ENCODE data around the gene RAB20. TPM values are rescaled to one million over a fixed set of nuclear protein-coding genes. Genes with fewer than 3 reads are reported as not detected.
"Not testable (repeated sequence)": the region's sequence is repeated elsewhere in the genome, so short reads cannot be mapped to it uniquely, and the experiment has no call there.

Gene RAB20
- total RNA-seq, 2 experiments from 2014 or later, result 8.8 to 9.9 TPM

DNA sequence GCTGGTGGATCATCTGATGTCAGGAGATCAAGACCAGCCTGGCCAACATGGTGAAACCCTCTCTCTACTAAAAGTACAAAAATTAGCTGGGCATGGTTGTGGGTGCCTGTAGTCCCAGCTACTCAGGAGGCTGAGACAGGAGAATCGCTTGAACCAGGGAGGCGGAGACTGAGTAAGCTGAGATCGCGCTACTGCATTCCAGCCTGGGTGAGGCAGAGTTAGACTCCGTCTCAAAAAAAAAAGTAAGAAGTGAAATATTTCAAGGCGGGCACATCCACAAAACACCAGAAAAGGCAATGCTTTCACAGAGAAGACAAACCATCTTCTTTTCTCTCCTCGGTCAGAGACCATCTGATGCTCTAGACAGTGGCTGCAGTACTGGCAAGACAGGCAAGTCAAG, 8.4 kb upstream of the RAB20 start:
- DNase-seq; ATAC-seq (ENCODE audit: low read depth); H3K4me1 Mint-ChIP-seq; H3K27ac Mint-ChIP-seq; POLR2A ChIA-PET; H3K4me3 Mint-ChIP-seq; H3K36me3 Mint-ChIP-seq; H3K9me3 Mint-ChIP-seq: not testable (repeated sequence)
- peaks cover 45% of the 10 kb centered on the region for H3K27me3 Mint-ChIP-seq

DNA sequence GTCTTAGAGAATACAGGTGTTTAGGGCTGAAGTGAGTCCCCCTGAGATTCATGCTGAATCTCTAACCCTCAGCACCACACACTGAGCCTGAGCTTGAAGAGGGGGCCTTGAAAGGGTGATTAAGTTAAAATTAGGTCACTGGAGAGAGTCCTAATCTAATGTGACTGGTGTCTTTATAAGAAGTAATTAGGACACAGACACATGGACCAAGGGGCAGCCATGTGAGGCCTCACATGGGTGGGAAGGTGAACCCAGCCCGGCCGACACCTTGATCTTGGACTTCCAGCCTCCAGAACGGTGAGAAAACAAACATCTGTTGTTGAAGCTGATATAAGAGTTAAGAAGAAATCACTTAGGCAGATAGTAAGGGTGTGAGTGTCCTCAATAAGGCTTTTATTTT, 7.1 kb upstream of the RAB20 start:
- Mint-ChIP-seq H3K4me1 (peaks cover 4% of the 10 kb centered on the region), H3K9me3 (no peaks in the 10 kb centered on the region), H3K27me3 (peaks cover 46% of the 10 kb centered on the region), H3K4me3 (no peak overlapping the region), H3K36me3 (no peaks in the 10 kb centered on the region), H3K27ac (no peak overlapping the region)
- DNase-seq, result no peak
- POLR2A ChIA-PET, result no interaction called here
- no peak for ATAC-seq (ENCODE audit: low read depth)

DNA sequence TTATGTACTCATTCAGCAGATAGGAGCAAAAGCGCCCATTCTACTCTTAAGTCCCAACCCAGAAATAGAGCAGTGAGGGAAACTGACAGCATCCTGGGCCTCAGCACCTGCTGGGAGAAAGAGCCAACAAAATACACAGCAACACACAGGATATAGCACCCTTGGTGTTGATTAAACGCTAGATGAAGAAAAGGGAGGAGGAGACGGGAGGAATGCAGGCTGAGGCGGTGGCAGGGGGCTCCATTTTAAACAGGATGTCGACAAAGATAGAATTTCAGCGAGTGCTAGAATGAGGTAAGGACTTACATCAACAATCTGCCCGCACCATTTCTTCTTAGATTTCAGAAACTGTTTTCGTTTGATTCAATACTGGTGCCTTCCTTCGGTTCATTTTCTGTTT, 4.6 kb upstream of the RAB20 start:
- Mint-ChIP-seq H3K36me3 (no peaks in the 10 kb centered on the region), H3K27me3 (peaks cover 39% of the 10 kb centered on the region), H3K27ac (no peak overlapping the region), H3K4me1 (peaks cover 13% of the 10 kb centered on the region), H3K4me3 (no peak overlapping the region), H3K9me3 (no peaks in the 10 kb centered on the region)
- ATAC-seq (ENCODE audit: low read depth), result no peak
- POLR2A ChIA-PET, result no interaction called here
- no peak for DNase-seq

DNA sequence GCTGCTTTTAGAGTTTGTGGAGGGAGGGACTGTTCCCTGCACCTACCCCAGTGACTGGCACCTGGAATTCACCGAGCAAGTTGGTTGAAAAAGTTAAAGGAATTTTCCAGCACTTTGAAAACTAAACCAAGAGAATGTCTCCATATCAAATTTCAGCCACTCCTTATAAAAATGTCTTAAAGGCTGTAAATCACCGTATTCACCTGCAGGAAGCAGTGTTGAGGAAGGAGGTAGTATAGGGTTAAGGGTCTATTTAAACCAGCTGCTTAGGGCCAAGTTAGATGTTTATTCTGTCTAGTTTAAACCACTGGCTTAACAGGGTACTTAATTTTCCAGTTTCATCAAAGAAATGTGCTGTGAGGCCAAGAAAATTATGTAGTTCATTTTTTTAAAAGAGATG, 3.8 kb upstream of the RAB20 start:
- Mint-ChIP-seq H3K4me3 (no peak overlapping the region), H3K27ac (no peak overlapping the region), H3K27me3 (peaks cover 32% of the 10 kb centered on the region), H3K4me1 (peaks cover 20% of the 10 kb centered on the region), H3K9me3 (no peaks in the 10 kb centered on the region), H3K36me3 (no peaks in the 10 kb centered on the region)
- POLR2A ChIA-PET, result no interaction called here
- ATAC-seq (ENCODE audit: low read depth) (no peak), DNase-seq (no peak)

DNA sequence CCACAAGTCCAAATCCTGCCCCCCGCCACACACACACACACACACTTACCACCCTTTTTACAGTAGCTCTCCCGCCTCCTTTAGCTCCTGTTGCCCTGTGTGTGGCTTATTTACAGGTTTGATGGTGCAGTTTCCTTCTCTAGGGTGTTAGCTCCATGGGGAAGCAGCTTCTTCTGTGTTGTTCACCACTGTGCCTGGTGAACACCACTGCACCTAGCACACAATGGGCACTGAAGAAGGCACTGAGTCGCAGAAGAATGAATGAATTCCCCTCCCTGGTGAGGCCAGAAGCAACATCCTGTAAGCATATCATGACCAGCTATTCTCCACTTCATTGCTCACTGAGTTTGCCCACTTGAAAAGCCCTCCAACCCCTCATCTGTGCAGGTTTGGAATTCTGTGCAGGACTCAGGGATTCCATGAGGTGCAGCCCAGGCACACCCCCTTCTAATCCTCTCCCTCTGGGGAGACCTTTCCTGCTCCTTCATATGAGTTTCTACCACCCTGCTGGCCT, 3.0 kb upstream of the RAB20 start:
- H3K9me3 Mint-ChIP-seq, result no peaks in the 10 kb centered on the region
- POLR2A ChIA-PET, result no interaction called here
- peaks cover 22% of the 10 kb centered on the region for H3K4me1 Mint-ChIP-seq
- H3K27ac Mint-ChIP-seq, result no peak overlapping the region
- H3K4me3 Mint-ChIP-seq, result peak overlapping the region; percentile 46
- peaks cover 26% of the 10 kb centered on the region for H3K27me3 Mint-ChIP-seq
- ATAC-seq (ENCODE audit: low read depth), result no peak
- DNase-seq, result no peak
- no peaks in the 10 kb centered on the region for H3K36me3 Mint-ChIP-seq

DNA sequence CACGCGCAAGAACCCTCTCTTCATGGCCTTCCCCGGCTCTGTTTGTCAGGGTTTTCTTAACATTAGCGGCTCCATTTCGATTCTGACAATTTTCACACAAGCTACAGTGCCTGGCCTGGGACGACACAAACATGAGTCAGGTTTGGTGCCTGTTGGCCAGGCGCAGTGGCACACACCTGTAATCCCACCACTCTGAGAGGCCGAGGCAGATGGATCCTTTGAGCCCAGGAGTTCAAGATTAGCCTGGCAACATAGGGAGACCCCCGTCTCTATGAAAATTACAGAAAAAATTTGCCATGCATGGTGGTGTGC, 1.9 kb upstream of the RAB20 start:
- Mint-ChIP-seq H3K27ac (no peak overlapping the region), H3K4me3 (peak overlapping the region; percentile 18), H3K36me3 (peaks cover 7% of the 10 kb centered on the region), H3K27me3 (peaks cover 25% of the 10 kb centered on the region), H3K9me3 (no peaks in the 10 kb centered on the region), H3K4me1 (peaks cover 22% of the 10 kb centered on the region)
- POLR2A ChIA-PET, result no interaction called here
- ATAC-seq (ENCODE audit: low read depth) (no peak), DNase-seq (no peak)

DNA sequence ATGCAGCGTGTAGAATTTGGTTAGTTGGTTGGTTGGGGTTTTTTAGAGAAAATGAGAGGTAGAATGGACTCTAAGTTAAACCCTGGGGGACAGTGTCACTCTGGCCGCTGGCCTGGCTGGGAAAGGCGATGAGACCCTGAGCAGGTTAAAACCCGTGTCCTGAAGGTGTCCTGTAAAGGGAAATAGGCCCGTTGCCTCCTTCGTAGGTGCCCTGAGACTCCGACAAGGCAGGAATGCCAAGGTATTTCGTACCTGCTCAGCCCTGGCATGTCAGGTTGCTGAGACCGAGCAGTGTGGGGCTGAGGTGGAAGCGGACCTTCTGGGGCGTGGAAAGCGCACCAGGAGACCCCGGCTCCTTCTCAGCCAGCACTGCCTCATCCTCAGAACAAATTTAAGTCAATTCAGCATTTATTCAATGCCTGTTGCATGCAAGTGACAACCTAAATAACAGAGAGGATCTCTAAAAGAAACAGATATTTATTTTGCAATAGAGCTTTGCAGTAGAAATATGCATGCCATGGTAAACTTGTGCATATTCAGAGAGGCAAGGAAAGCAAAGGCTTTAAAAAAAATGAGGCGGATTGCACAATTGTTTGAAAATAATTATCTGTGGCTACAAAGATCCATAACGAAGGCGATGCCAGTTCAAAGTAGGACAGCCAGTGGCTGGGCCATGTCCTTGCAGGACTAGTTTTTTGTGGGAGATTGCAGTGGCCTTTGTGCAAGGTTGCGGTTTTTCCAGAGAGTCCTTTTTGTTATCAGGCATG, 1.4 kb upstream of the RAB20 start:
- no peak for ATAC-seq (ENCODE audit: low read depth)
- Mint-ChIP-seq H3K4me1 (peaks cover 22% of the 10 kb centered on the region), H3K9me3 (no peaks in the 10 kb centered on the region), H3K27ac (peak overlapping the region; percentile 16), H3K4me3 (peak overlapping the region; percentile 99), H3K27me3 (peaks cover 25% of the 10 kb centered on the region), H3K36me3 (peaks cover 7% of the 10 kb centered on the region)
- POLR2A ChIA-PET, result interaction anchor here (0.6 to 1.0 kb wide), 2 partner anchors 150 to 151 kb away, joined by 3 read pairs; partner anchors contain the start of gene ING1
- DNase-seq, result no peak

DNA sequence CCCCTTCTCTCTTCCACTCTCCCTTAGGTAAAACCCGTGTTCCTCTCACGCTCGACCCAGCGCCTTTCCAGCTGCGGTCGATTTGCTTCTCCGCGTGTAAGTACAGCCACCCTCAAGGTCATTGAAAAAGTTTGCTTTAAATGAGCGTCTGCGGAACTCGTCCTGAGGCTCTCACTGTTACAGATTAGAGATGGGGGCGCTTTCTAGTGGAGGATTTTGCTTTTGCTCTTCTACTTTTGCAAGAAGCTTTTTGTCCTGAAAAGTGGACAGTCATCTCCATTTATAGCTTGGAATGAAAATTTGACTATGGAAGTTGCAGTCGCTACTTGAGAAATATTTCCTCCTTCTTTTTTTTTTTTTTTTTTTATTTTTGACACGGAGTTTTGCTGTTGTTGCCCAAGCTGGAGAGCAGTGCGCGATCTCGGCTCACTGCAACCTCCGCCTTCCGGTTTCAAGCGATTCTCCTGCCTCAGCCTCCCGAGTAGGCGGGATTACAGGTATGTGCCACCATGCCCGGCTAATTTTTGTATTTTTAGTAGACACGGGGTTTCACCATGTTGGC, 595 bp upstream of the RAB20 start:
- peak overlapping the region; percentile 99 for H3K4me3 Mint-ChIP-seq

DNA sequence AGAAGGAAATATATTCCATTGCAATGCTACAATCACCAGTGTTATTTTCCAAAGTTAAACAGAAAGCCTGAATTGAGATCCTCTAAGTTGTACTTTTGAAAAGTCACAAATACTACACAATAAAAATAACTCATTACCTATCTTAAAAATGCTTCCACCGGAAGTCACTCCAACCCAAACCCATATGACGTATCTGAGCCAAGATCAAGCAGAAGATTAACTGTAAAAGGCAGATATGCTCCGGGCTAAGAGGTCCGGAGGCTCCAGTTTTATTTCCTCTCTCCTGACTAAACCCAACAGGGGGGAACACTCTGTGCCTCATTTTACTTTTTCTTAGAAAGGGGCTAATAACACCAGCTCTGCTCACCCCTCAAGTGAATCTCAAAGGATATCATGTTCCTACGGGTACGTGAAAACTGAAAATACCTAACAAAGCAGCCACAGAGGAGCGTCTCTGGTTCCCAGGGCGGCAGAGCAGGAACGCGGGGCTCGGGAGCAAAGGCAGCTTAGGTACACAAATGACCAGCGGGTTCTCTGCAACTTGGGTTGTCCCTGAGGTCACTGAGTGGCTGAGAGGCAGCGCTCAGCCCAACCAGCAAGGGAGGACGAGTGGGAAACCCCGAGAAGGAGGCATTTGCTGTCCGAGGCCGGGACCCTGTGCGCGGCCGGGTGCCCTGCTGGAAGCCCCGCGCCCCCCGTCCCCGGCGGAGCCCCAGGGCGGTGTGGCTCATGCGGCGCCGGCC, 750 bp downstream of the RAB20 start:
- H3K9me3 Mint-ChIP-seq, result no peaks in the 10 kb centered on the region
- ATAC-seq (ENCODE audit: low read depth), result peak; percentile 4
- H3K27me3 Mint-ChIP-seq, result peaks cover 23% of the 10 kb centered on the region
- peak overlapping the region; percentile 51 for H3K27ac Mint-ChIP-seq
- DNase-seq, result no peak
- H3K4me1 Mint-ChIP-seq, result peaks cover 30% of the 10 kb centered on the region
- POLR2A ChIA-PET, result interaction anchor here (0.6 to 1.4 kb wide), 2 partner anchors 54 to 262 kb away, joined by 5 read pairs; partner anchors contain the start of gene NAXD
- peaks cover 12% of the 10 kb centered on the region for H3K36me3 Mint-ChIP-seq
- H3K4me3 Mint-ChIP-seq, result peak overlapping the region; percentile 88

More for the DNA sequence above, 595 bp upstream of the RAB20 start:
- Mint-ChIP-seq H3K27ac (peak overlapping the region; percentile 91), H3K9me3 (no peaks in the 10 kb centered on the region), H3K36me3 (peaks cover 8% of the 10 kb centered on the region), H3K4me1 (peaks cover 23% of the 10 kb centered on the region), H3K27me3 (peaks cover 25% of the 10 kb centered on the region)
- DNase-seq (no peak), ATAC-seq (ENCODE audit: low read depth) (peak; percentile 45)
- POLR2A ChIA-PET, result interaction anchor here (0.6 to 1.4 kb wide), 4 partner anchors 9 to 152 kb away, joined by 3 to 5 read pairs (median 3); partner anchors contain the start of genes ING1 and NAXD

DNA sequence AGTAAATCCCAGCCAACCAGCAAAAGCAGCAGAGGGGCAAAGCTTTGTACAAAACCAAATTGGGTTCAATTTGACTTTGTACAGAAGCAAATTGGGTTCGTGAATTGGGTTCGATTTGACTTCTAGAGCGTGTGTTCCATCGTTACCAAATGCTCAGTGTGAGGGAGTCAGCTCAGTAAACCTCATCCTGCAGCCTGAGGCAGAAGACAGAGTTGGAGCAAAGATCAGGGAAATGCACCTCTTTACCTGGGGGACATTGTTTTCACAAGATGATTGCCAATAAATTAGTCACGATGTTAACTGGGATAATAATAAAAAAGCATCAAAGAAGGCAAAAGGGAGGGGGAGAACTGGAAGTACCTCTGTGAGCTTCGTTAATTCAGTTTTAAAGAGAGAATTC, 1.5 kb downstream of the RAB20 start:
- H3K27ac Mint-ChIP-seq, result no peak overlapping the region
- peak overlapping the region; percentile 15 for H3K4me3 Mint-ChIP-seq
- POLR2A ChIA-PET, result no interaction called here
- no peak for DNase-seq
- no peaks in the 10 kb centered on the region for H3K9me3 Mint-ChIP-seq
- peaks cover 20% of the 10 kb centered on the region for H3K27me3 Mint-ChIP-seq
- ATAC-seq (ENCODE audit: low read depth), result no peak
- peaks cover 35% of the 10 kb centered on the region for H3K4me1 Mint-ChIP-seq
- H3K36me3 Mint-ChIP-seq, result peaks cover 15% of the 10 kb centered on the region

DNA sequence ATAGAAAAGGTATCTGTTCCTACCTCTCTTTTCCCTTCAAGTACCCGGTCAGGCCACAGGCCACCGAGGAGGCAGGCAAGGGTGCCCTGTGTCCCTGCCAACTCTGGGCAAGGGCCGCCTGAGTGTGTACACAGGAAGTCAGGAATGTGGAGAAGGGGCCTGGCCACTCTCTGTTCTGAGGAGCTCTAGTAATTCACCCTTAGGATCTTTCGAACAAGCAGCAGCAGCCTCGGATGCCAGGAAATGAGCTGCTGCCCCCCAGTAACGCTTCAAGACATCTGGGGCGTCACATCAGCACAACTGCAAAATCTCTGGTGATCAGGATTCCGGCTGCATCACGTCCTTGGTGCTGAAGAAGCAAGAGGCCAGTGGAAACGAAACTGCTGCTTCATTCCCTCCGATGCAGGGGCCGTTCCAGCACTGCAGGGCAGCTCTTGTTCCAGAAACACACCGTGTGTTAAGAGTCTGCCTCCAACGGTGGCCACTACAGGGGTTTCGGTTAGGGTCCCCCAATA, 2.0 kb downstream of the RAB20 start:
- peaks cover 15% of the 10 kb centered on the region for H3K27me3 Mint-ChIP-seq
- DNase-seq (no peak), ATAC-seq (ENCODE audit: low read depth) (no peak)
- POLR2A ChIA-PET, result no interaction called here
- H3K36me3 Mint-ChIP-seq, result peaks cover 15% of the 10 kb centered on the region
- no peak overlapping the region for H3K4me3 Mint-ChIP-seq
- H3K4me1 Mint-ChIP-seq, result peaks cover 35% of the 10 kb centered on the region
- no peaks in the 10 kb centered on the region for H3K9me3 Mint-ChIP-seq
- no peak overlapping the region for H3K27ac Mint-ChIP-seq

DNA sequence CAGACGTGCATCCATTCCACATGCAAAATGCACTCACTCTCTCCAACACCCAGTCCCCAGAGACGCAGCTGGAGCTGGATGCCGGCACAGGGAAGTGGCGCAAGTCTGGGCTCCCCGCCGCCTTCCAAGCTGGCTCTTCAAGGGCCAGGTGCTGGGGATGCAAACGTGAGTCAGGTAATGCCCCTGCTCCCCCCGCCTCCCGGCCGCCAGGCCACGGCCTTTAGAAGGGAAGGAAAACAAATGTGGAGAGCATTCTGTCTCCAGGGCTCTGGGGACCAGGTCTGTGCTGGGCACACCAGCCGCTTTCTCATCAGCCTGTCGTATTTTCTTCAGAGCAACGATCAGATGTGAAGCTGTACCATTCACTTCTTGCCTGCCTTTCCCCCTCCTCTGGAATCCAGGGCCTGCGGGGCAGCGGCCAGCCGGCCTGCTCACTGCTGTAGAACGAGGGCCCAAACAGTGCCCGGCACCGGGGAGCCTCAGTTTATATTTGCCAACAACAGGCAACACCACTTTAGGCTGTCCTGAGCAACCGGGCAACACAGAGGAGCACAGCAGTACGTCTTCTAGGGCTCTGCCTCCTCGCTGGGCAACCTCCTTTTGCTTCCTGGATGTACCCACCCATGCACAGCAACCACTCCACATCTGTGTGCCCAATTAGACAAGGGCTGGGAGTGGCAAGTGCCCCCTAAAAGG, 3.8 kb downstream of the RAB20 start:
- Mint-ChIP-seq H3K4me1 (peaks cover 26% of the 10 kb centered on the region), H3K27ac (no peak overlapping the region), H3K4me3 (no peak overlapping the region), H3K27me3 (peaks cover 3% of the 10 kb centered on the region), H3K9me3 (no peaks in the 10 kb centered on the region), H3K36me3 (peaks cover 19% of the 10 kb centered on the region)
- no peak for DNase-seq
- ATAC-seq (ENCODE audit: low read depth), result no peak
- POLR2A ChIA-PET, result no interaction called here

DNA sequence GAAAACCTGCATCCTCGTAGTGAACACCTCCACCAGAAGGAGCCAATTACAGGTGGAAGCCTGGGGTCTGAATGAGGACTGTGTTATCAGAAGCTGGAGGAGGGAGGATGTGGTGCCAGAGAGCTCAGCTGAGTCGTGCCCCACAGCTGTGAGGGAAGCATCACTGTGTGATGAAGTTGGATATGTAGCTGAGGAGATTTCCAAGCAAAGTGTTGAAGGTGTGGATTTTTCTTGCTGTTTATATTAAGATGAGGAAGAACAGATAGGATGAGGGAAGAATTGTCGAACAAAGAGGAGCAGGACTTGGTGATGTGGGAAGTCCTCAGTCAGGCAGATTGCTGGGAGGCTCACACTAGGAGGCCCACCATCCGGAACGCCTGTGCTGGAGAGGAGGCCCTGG, 4.4 kb downstream of the RAB20 start:
- H3K9me3 Mint-ChIP-seq, result no peaks in the 10 kb centered on the region
- POLR2A ChIA-PET, result no interaction called here
- DNase-seq (no peak), ATAC-seq (ENCODE audit: low read depth) (no peak)
- peaks cover 19% of the 10 kb centered on the region for H3K36me3 Mint-ChIP-seq
- peak overlapping the region; percentile 40 for H3K27ac Mint-ChIP-seq
- H3K4me3 Mint-ChIP-seq, result no peak overlapping the region
- H3K27me3 Mint-ChIP-seq, result peaks cover 2% of the 10 kb centered on the region
- H3K4me1 Mint-ChIP-seq, result peaks cover 23% of the 10 kb centered on the region

Measured in activated naive CD8-positive, alpha-beta T cell treated with anti-CD3 and anti-CD28 coated beads, Interleukin-2, amount 10 ng/mL, durations not matched to agents 7 days and 5 days (primary cell).